Fibroblast of mammary gland (primary cell): ENCODE results near the gene PLEKHG4B.
A peak's percentile ranks its signal among the peaks of the same experiment; 100 is the strongest.
"Not testable (repeated sequence)": the region's sequence is repeated elsewhere in the genome, so short reads cannot be mapped to it uniquely, and the experiment has no call there.

Source experiments
- DNase-seq: peaks from one replicate; pipeline ENCODE4 v3.0.0-alpha.2; 2010; ENCODE audit warnings: low read depth
- H3K4me3 ChIP-seq: 2 replicates; pipeline ENCODE4 v1.5.1; 2011; ENCODE audit warnings: low read depth, mild to moderate bottlenecking, low read length, moderate library complexity; ENCODE audit not compliant: control insufficient read depth
- CTCF ChIP-seq: conservative IDR thresholded peaks from 2 replicates; pipeline ENCODE4 v1.5.1; 2011; ENCODE audit warnings: low read depth, low read length, inconsistent platforms; ENCODE audit not compliant: control insufficient read depth, insufficient read depth

Gene PLEKHG4B

GRCh38 chr5:53381-54174, 38.4 kb upstream of the PLEKHG4B start:
- DNase-seq: no peak
- H3K4me3 ChIP-seq: no peak overlapping the region
- no peak for TF ChIP-seq CTCF

- no peak for TF ChIP-seq CTCF
- DNase-seq: no peak
- H3K4me3 ChIP-seq: no peak overlapping the region
Measured at GRCh38 chr5:54175-54730, 37.7 kb upstream of the PLEKHG4B start.

GRCh38 chr5:54876-55569, 36.9 kb upstream of the PLEKHG4B start:
- TF ChIP-seq CTCF: no peak
- no peak for DNase-seq
- H3K4me3 ChIP-seq: no peak overlapping the region

GRCh38 chr5:56561-57290, 35.2 kb upstream of the PLEKHG4B start:
- no peak overlapping the region for H3K4me3 ChIP-seq
- DNase-seq: peak; percentile 42
- no peak for TF ChIP-seq CTCF

GRCh38 chr5:60250-60649, 31.7 kb upstream of the PLEKHG4B start:
- not testable (repeated sequence) for H3K4me3 ChIP-seq, DNase-seq

- TF ChIP-seq CTCF: no peak
- H3K4me3 ChIP-seq: no peak overlapping the region
- no peak for DNase-seq
Measured at GRCh38 chr5:70440-70839, 21.5 kb upstream of the PLEKHG4B start.

GRCh38 chr5:72316-73180, 19.4 kb upstream of the PLEKHG4B start:
- not testable (repeated sequence) for DNase-seq, H3K4me3 ChIP-seq

GRCh38 chr5:73181-73447, 18.9 kb upstream of the PLEKHG4B start:
- not testable (repeated sequence) for DNase-seq, H3K4me3 ChIP-seq
